ENCODE data around the gene PTCD1.

The PTCD1 gene

GRCh38 chr7:99372275-99373090 is 66.1 kb downstream of the PTCD1 start:
- Histone ChIP-seq H3K9me2 (replicated peaks; ENCODE audit: insufficient read depth, low read length) (no peaks in the 10 kb centered on the region), H3K27me3 (replicated peaks; ENCODE audit: insufficient read depth, low read length) (no peaks in the 10 kb centered on the region), H3K79me2 (ENCODE audit: low read length) (peaks cover 30% of the 10 kb centered on the region), H3F3A (ENCODE audit: insufficient read depth, low read length) (peaks cover 4% of the 10 kb centered on the region; the same call in 1 of the 2 replicates), H2AFZ (ENCODE audit: low read length) (no peak overlapping the region), H3K4me2 (ENCODE audit: low read depth, low read length) (no peak overlapping the region), H4K20me1 (ENCODE audit: insufficient read depth, low read length) (no peaks in the 10 kb centered on the region), H3K4me3 (ENCODE audit: low read length) (no peak overlapping the region), H3K4me1 (ENCODE audit: low read length) (no peaks in the 10 kb centered on the region), H3K9ac (ENCODE audit: low read length) (no peak overlapping the region), H3K27ac (ENCODE audit: low read length) (no peak overlapping the region), H3K9me3 (replicated peaks; ENCODE audit: insufficient read depth, low read length) (no peaks in the 10 kb centered on the region), H3K36me3 (replicated peaks; ENCODE audit: insufficient read depth, low read length) (no peaks in the 10 kb centered on the region)
- DNase-seq = no peak
- TF ChIP-seq CTCF (IDR thresholded peaks at IDR 0.05; ENCODE audit: low read length) (no peak), EZH2phosphoT487 (IDR thresholded peaks at IDR 0.05; ENCODE audit: low read length) (no peak), EZH2 (optimal IDR thresholded peaks at IDR 0.05; ENCODE audit: low read depth, low read length) (no peak)

- no peaks in the 10 kb centered on the region for H4K20me1 ChIP-seq (ENCODE audit: insufficient read depth, low read length)
- no peaks in the 10 kb centered on the region for H3K27me3 ChIP-seq (replicated peaks; ENCODE audit: insufficient read depth, low read length)
- H3K4me1 ChIP-seq (ENCODE audit: low read length) = no peaks in the 10 kb centered on the region
- H2AFZ ChIP-seq (ENCODE audit: low read length) = no peak overlapping the region
- H3K9me3 ChIP-seq (replicated peaks; ENCODE audit: insufficient read depth, low read length) = no peaks in the 10 kb centered on the region
- no peak for TF ChIP-seq EZH2 (optimal IDR thresholded peaks at IDR 0.05; ENCODE audit: low read depth, low read length)
- no peak for TF ChIP-seq CTCF (IDR thresholded peaks at IDR 0.05; ENCODE audit: low read length)
- TF ChIP-seq EZH2phosphoT487 (IDR thresholded peaks at IDR 0.05; ENCODE audit: low read length) = no peak
- no peak overlapping the region for H3K27ac ChIP-seq (ENCODE audit: low read length)
- no peaks in the 10 kb centered on the region for H3K36me3 ChIP-seq (replicated peaks; ENCODE audit: insufficient read depth, low read length)
- H3K9ac ChIP-seq (ENCODE audit: low read length) = no peak overlapping the region
- H3K9me2 ChIP-seq (replicated peaks; ENCODE audit: insufficient read depth, low read length) = no peaks in the 10 kb centered on the region
- no peak overlapping the region for H3K4me2 ChIP-seq (ENCODE audit: low read depth, low read length)
- no peak for DNase-seq
- no peaks in the 10 kb centered on the region for H3F3A ChIP-seq (ENCODE audit: insufficient read depth, low read length)
- H3K4me3 ChIP-seq (ENCODE audit: low read length) = no peak overlapping the region
- peaks cover 20% of the 10 kb centered on the region for H3K79me2 ChIP-seq (ENCODE audit: low read length)
Measured at GRCh38 chr7:99371376-99371920, 67.2 kb downstream of the PTCD1 start.

- Histone ChIP-seq H3K27me3 (replicated peaks; ENCODE audit: insufficient read depth, low read length) (no peaks in the 10 kb centered on the region), H3K36me3 (replicated peaks; ENCODE audit: insufficient read depth, low read length) (no peaks in the 10 kb centered on the region), H3K9me3 (replicated peaks; ENCODE audit: insufficient read depth, low read length) (no peaks in the 10 kb centered on the region), H3K4me1 (ENCODE audit: low read length) (no peaks in the 10 kb centered on the region), H3K79me2 (ENCODE audit: low read length) (peaks cover 4% of the 10 kb centered on the region), H3K9me2 (replicated peaks; ENCODE audit: insufficient read depth, low read length) (no peaks in the 10 kb centered on the region), H4K20me1 (ENCODE audit: insufficient read depth, low read length) (no peaks in the 10 kb centered on the region), H3F3A (ENCODE audit: insufficient read depth, low read length) (no peaks in the 10 kb centered on the region), H3K4me3 (ENCODE audit: low read length) (no peak overlapping the region), H3K27ac (ENCODE audit: low read length) (no peak overlapping the region), H3K4me2 (ENCODE audit: low read depth, low read length) (no peak overlapping the region), H3K9ac (ENCODE audit: low read length) (no peak overlapping the region), H2AFZ (ENCODE audit: low read length) (no peak overlapping the region)
- no peak for TF ChIP-seq EZH2 (optimal IDR thresholded peaks at IDR 0.05; ENCODE audit: low read depth, low read length)
- no peak for TF ChIP-seq EZH2phosphoT487 (IDR thresholded peaks at IDR 0.05; ENCODE audit: low read length)
- no peak for TF ChIP-seq CTCF (IDR thresholded peaks at IDR 0.05; ENCODE audit: low read length)
- no peak for DNase-seq
Measured at GRCh38 chr7:99369767-99370391, 68.7 kb downstream of the PTCD1 start.
